SK-N-SH treated with all-trans-retinoic acid at 6 μM for 48 hours (cell line): Measurements from ENCODE around the gene PLEKHA3.

ENCODE experiments used
- ATAC-seq: fragments of 200-7000 bp; cut with Tn5 transposase; 3 replicates; pipeline ENCODE4 v1.9.1; 2020; ENCODE audit warnings: mild to moderate bottlenecking, moderate library complexity
- ARNTL ChIP-seq: fragments of 450-650 bp; formaldehyde crosslinking; IDR thresholded peaks from 2 replicates; pipeline ENCODE4 v1.5.0; 2020; ENCODE audit warnings: low read depth, mild to moderate bottlenecking, moderate library complexity, borderline replicate concordance
- BACH2 ChIP-seq: fragments of 250-450 bp; sonication (Bioruptor Pico); IDR thresholded peaks from 2 replicates; pipeline ENCODE4 v1.9.0; 2021; ENCODE audit warnings: mild to moderate bottlenecking, borderline replicate concordance
- CSDC2 ChIP-seq: fragments of 250-450 bp; sonication (Bioruptor Pico); IDR thresholded peaks from 2 replicates; pipeline ENCODE4 v1.5.0; 2020; ENCODE audit warnings: mild to moderate bottlenecking, moderate library complexity
- ESRRG ChIP-seq: fragments of 250-450 bp; sonication (Bioruptor Pico); IDR thresholded peaks from 2 replicates; pipeline ENCODE4 v1.6.1; 2021; ENCODE audit warnings: mild to moderate bottlenecking
- GLIS3 ChIP-seq: fragments of 250-450 bp; sonication (Bioruptor Pico); IDR thresholded peaks from 2 replicates; pipeline ENCODE4 v1.5.0; 2020; ENCODE audit warnings: mild to moderate bottlenecking, moderate library complexity
- ISL1 ChIP-seq: fragments of 250-450 bp; sonication (Bioruptor Pico); IDR thresholded peaks from 2 replicates; pipeline ENCODE4 v2.1.2; 2022; ENCODE audit warnings: mild to moderate bottlenecking, moderate library complexity
- OSR1 ChIP-seq: fragments of 250-450 bp; sonication (Bioruptor Pico); IDR thresholded peaks from 2 replicates; pipeline ENCODE4 v1.8.0; 2022; ENCODE audit warnings: moderate library complexity, mild to moderate bottlenecking, inconsistent platforms
- PPARA ChIP-seq: fragments of 250-450 bp; sonication (Bioruptor Pico); IDR thresholded peaks from 2 replicates; pipeline ENCODE4 v1.5.0; 2020; ENCODE audit warnings: mild to moderate bottlenecking, borderline replicate concordance
- SNAI2 ChIP-seq: fragments of 250-450 bp; sonication (Bioruptor Pico); IDR thresholded peaks from 2 replicates; pipeline ENCODE4 v1.5.0; 2020; ENCODE audit warnings: mild to moderate bottlenecking, moderate library complexity
- TCF4 ChIP-seq: fragments of 250-450 bp; sonication (Bioruptor Pico); IDR thresholded peaks from 2 replicates; pipeline ENCODE4 v1.8.0; 2021; ENCODE audit warnings: mild to moderate bottlenecking, moderate library complexity, borderline replicate concordance
- TOX ChIP-seq: fragments of 250-450 bp; sonication (Bioruptor Pico); IDR thresholded peaks from 2 replicates; pipeline ENCODE4 v1.8.0; 2021; ENCODE audit warnings: mild to moderate bottlenecking, moderate library complexity, borderline replicate concordance
- ZFP3 ChIP-seq: fragments of 250-450 bp; sonication (Bioruptor Pico); IDR thresholded peaks from 2 replicates; pipeline ENCODE4 v1.5.0; 2020; ENCODE audit warnings: mild to moderate bottlenecking, moderate library complexity
- ZNF70 ChIP-seq: fragments of 450-650 bp; formaldehyde crosslinking; IDR thresholded peaks from 2 replicates; pipeline ENCODE4 v1.5.0; 2020; ENCODE audit warnings: mild to moderate bottlenecking, moderate library complexity
- ZNF8 ChIP-seq: fragments of 450-650 bp; formaldehyde crosslinking; IDR thresholded peaks from 2 replicates; pipeline ENCODE4 v1.5.0; 2020; ENCODE audit warnings: mild to moderate bottlenecking, moderate library complexity
- TF ChIP-seq, protein P1 (sequence below): fragments of 250-450 bp; sonication (Bioruptor Pico); IDR thresholded peaks from 2 replicates; pipeline ENCODE4 v1.5.0; 2020; ENCODE audit warnings: mild to moderate bottlenecking, moderate library complexity
- TF ChIP-seq, protein P2 (sequence below): fragments of 250-450 bp; sonication (Bioruptor Pico); IDR thresholded peaks from 2 replicates; pipeline ENCODE4 v1.5.1; 2020; ENCODE audit warnings: low read depth, mild to moderate bottlenecking, moderate library complexity
- TF ChIP-seq, protein P3 (sequence below): fragments of 250-450 bp; sonication (Bioruptor Pico); IDR thresholded peaks from 2 replicates; pipeline ENCODE4 v1.5.1; 2021; ENCODE audit warnings: mild to moderate bottlenecking, moderate library complexity
- TF ChIP-seq, protein P4 (sequence below): fragments of 250-450 bp; sonication (Bioruptor Pico); IDR thresholded peaks from 2 replicates; pipeline ENCODE4 v1.8.0; 2020; ENCODE audit warnings: mild to moderate bottlenecking, moderate library complexity, borderline replicate concordance

PLEKHA3 gene

DNA sequence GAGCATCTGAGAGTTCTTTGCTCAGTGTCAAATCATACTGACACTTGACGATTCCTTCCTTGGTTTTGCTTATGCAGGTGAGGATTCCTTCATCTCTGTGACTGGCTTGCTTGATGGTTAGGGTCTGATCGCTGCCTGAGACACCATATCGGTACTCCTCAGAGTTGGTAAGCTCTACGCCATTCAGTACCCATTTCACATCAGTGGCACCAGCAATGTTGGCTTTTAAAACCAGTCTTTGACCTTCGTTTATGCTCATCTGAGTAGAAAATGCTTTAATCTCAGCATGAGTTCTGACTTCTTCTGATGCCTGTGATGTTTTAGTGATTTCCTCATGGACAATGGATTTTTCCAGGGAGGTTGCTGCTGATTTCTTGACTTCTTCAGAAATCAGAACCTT lies 48.4 kb downstream of the PLEKHA3 start (continued):
- TF ChIP-seq, protein P1, sequence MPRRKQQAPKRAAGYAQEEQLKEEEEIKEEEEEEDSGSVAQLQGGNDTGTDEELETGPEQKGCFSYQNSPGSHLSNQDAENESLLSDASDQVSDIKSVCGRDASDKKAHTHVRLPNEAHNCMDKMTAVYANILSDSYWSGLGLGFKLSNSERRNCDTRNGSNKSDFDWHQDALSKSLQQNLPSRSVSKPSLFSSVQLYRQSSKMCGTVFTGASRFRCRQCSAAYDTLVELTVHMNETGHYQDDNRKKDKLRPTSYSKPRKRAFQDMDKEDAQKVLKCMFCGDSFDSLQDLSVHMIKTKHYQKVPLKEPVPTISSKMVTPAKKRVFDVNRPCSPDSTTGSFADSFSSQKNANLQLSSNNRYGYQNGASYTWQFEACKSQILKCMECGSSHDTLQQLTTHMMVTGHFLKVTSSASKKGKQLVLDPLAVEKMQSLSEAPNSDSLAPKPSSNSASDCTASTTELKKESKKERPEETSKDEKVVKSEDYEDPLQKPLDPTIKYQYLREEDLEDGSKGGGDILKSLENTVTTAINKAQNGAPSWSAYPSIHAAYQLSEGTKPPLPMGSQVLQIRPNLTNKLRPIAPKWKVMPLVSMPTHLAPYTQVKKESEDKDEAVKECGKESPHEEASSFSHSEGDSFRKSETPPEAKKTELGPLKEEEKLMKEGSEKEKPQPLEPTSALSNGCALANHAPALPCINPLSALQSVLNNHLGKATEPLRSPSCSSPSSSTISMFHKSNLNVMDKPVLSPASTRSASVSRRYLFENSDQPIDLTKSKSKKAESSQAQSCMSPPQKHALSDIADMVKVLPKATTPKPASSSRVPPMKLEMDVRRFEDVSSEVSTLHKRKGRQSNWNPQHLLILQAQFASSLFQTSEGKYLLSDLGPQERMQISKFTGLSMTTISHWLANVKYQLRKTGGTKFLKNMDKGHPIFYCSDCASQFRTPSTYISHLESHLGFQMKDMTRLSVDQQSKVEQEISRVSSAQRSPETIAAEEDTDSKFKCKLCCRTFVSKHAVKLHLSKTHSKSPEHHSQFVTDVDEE = no peak
- TF ChIP-seq TOX (CRISPR knock-in tag) (no peak), OSR1 (CRISPR knock-in tag) (no peak), ESRRG (CRISPR knock-in tag) (no peak), CSDC2 (CRISPR knock-in tag) (no peak)

DNA sequence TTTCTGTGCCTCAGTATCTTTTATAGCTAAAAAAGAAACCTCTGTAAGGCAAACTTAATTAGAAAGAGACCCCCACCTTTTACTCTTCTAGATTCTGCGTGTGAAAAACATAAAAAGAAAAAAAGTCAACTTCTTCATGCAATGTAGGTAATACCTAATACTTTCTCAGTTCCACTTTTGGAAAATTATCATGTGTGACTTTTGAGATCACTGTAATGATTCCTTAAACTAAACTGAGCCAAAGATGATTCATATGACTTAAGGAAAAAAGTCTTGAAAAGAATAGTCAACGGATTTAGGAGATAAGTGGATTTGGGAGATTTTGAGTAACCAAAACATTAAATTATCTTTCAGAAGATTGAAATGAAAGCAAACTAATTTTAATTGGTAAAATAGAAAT lies 48.9 kb downstream of the PLEKHA3 start:
- TF ChIP-seq, protein P2, sequence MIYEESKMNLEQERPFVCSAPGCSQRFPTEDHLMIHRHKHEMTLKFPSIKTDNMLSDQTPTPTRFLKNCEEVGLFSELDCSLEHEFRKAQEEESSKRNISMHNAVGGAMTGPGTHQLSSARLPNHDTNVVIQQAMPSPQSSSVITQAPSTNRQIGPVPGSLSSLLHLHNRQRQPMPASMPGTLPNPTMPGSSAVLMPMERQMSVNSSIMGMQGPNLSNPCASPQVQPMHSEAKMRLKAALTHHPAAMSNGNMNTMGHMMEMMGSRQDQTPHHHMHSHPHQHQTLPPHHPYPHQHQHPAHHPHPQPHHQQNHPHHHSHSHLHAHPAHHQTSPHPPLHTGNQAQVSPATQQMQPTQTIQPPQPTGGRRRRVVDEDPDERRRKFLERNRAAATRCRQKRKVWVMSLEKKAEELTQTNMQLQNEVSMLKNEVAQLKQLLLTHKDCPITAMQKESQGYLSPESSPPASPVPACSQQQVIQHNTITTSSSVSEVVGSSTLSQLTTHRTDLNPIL (CRISPR knock-in tag) = no peak
- TF ChIP-seq BACH2 (no peak), SNAI2 (CRISPR knock-in tag) (no peak), ISL1 (CRISPR knock-in tag) (no peak), ARNTL (CRISPR knock-in tag) (no peak), TOX (CRISPR knock-in tag) (no peak), GLIS3 (CRISPR knock-in tag) (no peak), ZFP3 (no peak), TCF4 (CRISPR knock-in tag) (no peak), ZNF8 (CRISPR knock-in tag) (no peak), PPARA (CRISPR knock-in tag) (no peak)
- TF ChIP-seq, protein P1 = no peak
- TF ChIP-seq, protein P3, sequence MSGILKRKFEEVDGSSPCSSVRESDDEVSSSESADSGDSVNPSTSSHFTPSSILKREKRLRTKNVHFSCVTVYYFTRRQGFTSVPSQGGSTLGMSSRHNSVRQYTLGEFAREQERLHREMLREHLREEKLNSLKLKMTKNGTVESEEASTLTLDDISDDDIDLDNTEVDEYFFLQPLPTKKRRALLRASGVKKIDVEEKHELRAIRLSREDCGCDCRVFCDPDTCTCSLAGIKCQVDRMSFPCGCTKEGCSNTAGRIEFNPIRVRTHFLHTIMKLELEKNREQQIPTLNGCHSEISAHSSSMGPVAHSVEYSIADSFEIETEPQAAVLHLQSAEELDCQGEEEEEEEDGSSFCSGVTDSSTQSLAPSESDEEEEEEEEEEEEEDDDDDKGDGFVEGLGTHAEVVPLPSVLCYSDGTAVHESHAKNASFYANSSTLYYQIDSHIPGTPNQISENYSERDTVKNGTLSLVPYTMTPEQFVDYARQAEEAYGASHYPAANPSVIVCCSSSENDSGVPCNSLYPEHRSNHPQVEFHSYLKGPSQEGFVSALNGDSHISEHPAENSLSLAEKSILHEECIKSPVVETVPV (CRISPR knock-in tag) = no peak
- TF ChIP-seq, protein P4, sequence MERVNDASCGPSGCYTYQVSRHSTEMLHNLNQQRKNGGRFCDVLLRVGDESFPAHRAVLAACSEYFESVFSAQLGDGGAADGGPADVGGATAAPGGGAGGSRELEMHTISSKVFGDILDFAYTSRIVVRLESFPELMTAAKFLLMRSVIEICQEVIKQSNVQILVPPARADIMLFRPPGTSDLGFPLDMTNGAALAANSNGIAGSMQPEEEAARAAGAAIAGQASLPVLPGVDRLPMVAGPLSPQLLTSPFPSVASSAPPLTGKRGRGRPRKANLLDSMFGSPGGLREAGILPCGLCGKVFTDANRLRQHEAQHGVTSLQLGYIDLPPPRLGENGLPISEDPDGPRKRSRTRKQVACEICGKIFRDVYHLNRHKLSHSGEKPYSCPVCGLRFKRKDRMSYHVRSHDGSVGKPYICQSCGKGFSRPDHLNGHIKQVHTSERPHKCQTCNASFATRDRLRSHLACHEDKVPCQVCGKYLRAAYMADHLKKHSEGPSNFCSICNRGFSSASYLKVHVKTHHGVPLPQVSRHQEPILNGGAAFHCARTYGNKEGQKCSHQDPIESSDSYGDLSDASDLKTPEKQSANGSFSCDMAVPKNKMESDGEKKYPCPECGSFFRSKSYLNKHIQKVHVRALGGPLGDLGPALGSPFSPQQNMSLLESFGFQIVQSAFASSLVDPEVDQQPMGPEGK = no peak
- ATAC-seq = no peak

DNA sequence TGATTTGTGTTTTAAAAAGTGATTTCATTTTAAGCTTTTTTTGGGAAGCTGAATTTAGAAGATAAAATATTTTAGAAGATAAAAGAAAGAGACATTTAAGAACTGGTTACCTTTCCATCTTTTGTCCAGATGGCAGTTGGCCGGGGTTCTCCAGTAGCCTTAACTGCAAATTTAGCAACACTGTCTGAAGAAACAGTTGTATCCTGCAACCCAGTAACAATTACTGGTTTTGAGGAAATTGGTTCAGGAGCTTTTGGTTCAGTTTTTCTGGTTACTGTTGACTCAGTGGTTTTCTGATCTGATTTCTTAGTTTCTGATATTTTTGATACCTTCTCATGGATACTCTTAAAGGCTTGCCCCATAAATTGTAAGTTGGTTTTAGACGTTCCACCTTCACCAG lies 49.9 kb downstream of the PLEKHA3 start:
- ATAC-seq = no peak
- TF ChIP-seq, protein P1 = no peak
- TF ChIP-seq ARNTL (CRISPR knock-in tag) (no peak), CSDC2 (CRISPR knock-in tag) (no peak), ZFP3 (no peak), TCF4 (CRISPR knock-in tag) (no peak), BACH2 (no peak), ZNF70 (no peak), ISL1 (CRISPR knock-in tag) (no peak)
- TF ChIP-seq, protein P4 = no peak
- TF ChIP-seq, protein P2 (CRISPR knock-in tag) = no peak
